HCT116 (cell line): Measurements from ENCODE around the gene RGMB. TPM values are rescaled to one million over a fixed set of nuclear protein-coding genes. Genes with fewer than 3 reads are reported as not detected.

ENCODE experiments used
- ATAC-seq: fragments of 200-7000 bp; cut with Tn5 transposase; 2 replicates; pipeline ENCODE4 v1.9.1; 2020; ENCODE audit warnings: mild to moderate bottlenecking, moderate library complexity
- BruUV-seq: library from RNA; stranded (reverse); fragments of 400-500 nt; replicated peaks from 2 replicates; lab custom pipeline; 2021; lab: Mats Ljungman, UMichigan
- CTCF ChIA-PET: fragments of 300-600 bp; sonication (Branson Sonifier 250); formaldehyde crosslinking; loops from one replicate; lab custom pipeline; 2021; ENCODE audit warnings: antibody characterized with exemption; lab: Charles Lee
- POLR2A ChIA-PET: fragments of 300-600, 350-600 bp; sonication (Branson Sonifier 250); formaldehyde crosslinking; loops from one replicate; lab custom pipeline; 2021; ENCODE audit warnings: antibody characterized with exemption; lab: Charles Lee
- RAD21 ChIA-PET, 2 experiments: fragments of 300-600 bp; sonication (Branson Sonifier 250); formaldehyde crosslinking; loops; one replicate each; lab custom pipeline; 2023; ENCODE audit warnings: low total read pairs in 2 of 2; ENCODE audit not compliant: uncharacterized antibody in 2 of 2, unreplicated experiment in 2 of 2, low non-redundant PET in 1 of 2; lab: Charles Lee
- DNase-seq: peaks from one replicate; pipeline ENCODE4 v3.0.0-alpha.2; 2010; ENCODE audit warnings: low read depth, low spot score
- H2AFZ ChIP-seq: fragments of 200-600 bp; shearing (Covaris generic), sonication (generic); 2 replicates; pipeline ENCODE4 v1.6.1; 2017; ENCODE audit warnings: low read depth, mixed run types, mixed read lengths, antibody characterized with exemption, low read length; ENCODE audit not compliant: poor library complexity, severe bottlenecking
- H3K27ac ChIP-seq: 2 replicates; pipeline ENCODE4 v1.5.1; 2012; ENCODE audit warnings: low read depth, low read length
- H3K27me3 ChIP-seq: fragments of 200-600 bp; sonication (generic); 2 replicates; pipeline ENCODE4 v1.6.1; 2016; ENCODE audit warnings: mixed run types, low read length, mixed read lengths; ENCODE audit not compliant: insufficient read depth
- H3K36me3 ChIP-seq, 2 experiments: fragments of 200-500 bp in 1 of 2; fragments of 200-600 bp in 1 of 2; sonication (Bioruptor generic) in 1 of 2; sonication (generic) in 1 of 2; 2 replicates each; pipeline versions ENCODE4 v1.5.1 to v1.6.1; 2014 to 2016; ENCODE audit warnings: low read length in 2 of 2, inconsistent platforms in 1 of 2, mixed read lengths in 1 of 2, mixed run types in 1 of 2; ENCODE audit not compliant: insufficient read depth in 2 of 2, control insufficient read depth in 1 of 2
- H3K4me1 ChIP-seq, 2 experiments: fragments of 200-600 bp in 1 of 2; sonication (generic) in 1 of 2; 2 replicates each; pipeline versions ENCODE4 v1.5.1 to v1.6.1; 2012 to 2017; ENCODE audit warnings: low read length in 2 of 2, inconsistent platforms in 1 of 2, mild to moderate bottlenecking in 1 of 2, mixed read lengths in 1 of 2, mixed run types in 1 of 2, moderate library complexity in 1 of 2; ENCODE audit not compliant: insufficient read depth in 2 of 2, control insufficient read depth in 1 of 2
- H3K4me2 ChIP-seq: fragments of 200-600 bp; sonication (generic); 2 replicates; pipeline ENCODE4 v1.6.1; 2017; ENCODE audit warnings: mixed run types, low read length, mixed read lengths
- H3K4me3 ChIP-seq, 2 experiments: fragments of 200-600 bp in 1 of 2; sonication (generic) in 1 of 2; replicated peaks in 1 of 2; 2 replicates each; pipeline ENCODE4 v1.5.1; 2011 to 2016; ENCODE audit warnings: low read length in 2 of 2, control low read depth in 1 of 2, low read depth in 1 of 2, mild to moderate bottlenecking in 1 of 2, mixed read lengths in 1 of 2, mixed run types in 1 of 2
- H3K79me2 ChIP-seq: fragments of 200-600 bp; sonication (generic); 2 replicates; pipeline ENCODE4 v1.6.1; 2017; ENCODE audit warnings: mild to moderate bottlenecking, mixed run types, low read length, moderate library complexity, mixed read lengths; ENCODE audit not compliant: insufficient read depth
- H3K9ac ChIP-seq: fragments of 200-600 bp; sonication (generic); 2 replicates; pipeline ENCODE4 v1.6.1; 2016; ENCODE audit warnings: low read length, mixed read lengths
- H3K9me2 ChIP-seq: fragments of 200-600 bp; sonication (generic), shearing (Covaris generic); 2 replicates; pipeline ENCODE4 v1.6.1; 2017; ENCODE audit warnings: mixed run types, mild to moderate bottlenecking, moderate library complexity; ENCODE audit not compliant: insufficient read depth
- H3K9me3 ChIP-seq, 2 experiments: fragments of 200-500 bp in 1 of 2; fragments of 200-600 bp in 1 of 2; sonication (Bioruptor generic) in 1 of 2; sonication (generic) in 1 of 2; 2 replicates each; pipeline ENCODE4 v1.6.1; 2014 to 2017; ENCODE audit warnings: low read length in 2 of 2, mixed read lengths in 2 of 2, inconsistent platforms in 1 of 2, low read depth in 1 of 2, mild to moderate bottlenecking in 1 of 2, mixed run types in 1 of 2, moderate library complexity in 1 of 2; ENCODE audit not compliant: control insufficient read depth in 1 of 2, insufficient read depth in 1 of 2
- H4K20me1 ChIP-seq: fragments of 200-600 bp; sonication (generic), shearing (Covaris generic); 2 replicates; pipeline ENCODE4 v1.6.1; 2017; ENCODE audit warnings: mixed run types, mild to moderate bottlenecking, moderate library complexity; ENCODE audit not compliant: insufficient read depth
- ELF1 ChIP-seq: IDR thresholded peaks from 2 replicates; pipeline ENCODE4 v1.6.1; 2012; ENCODE audit warnings: low read depth, borderline replicate concordance
- EZH2 ChIP-seq: fragments of 200-600 bp; sonication (generic); IDR thresholded peaks from 2 replicates; pipeline ENCODE4 v1.6.1; 2017; ENCODE audit warnings: antibody characterized with exemption, mixed run types
- FOSL1 ChIP-seq: IDR thresholded peaks from 2 replicates; pipeline ENCODE4 v1.6.1; 2012; ENCODE audit warnings: low read depth
- JUND ChIP-seq: IDR thresholded peaks from 2 replicates; pipeline ENCODE4 v1.6.1; 2012
- TCF7L2 ChIP-seq: IDR thresholded peaks from 2 replicates; pipeline ENCODE4 v1.7.0; 2011; ENCODE audit warnings: borderline replicate concordance, inconsistent platforms; ENCODE audit not compliant: insufficient read depth, insufficient read length; ENCODE audit errors: extremely low read depth
- ZFX ChIP-seq: fragments of 450-650 bp; IDR thresholded peaks from 2 replicates; pipeline ENCODE4 v1.6.1; 2017
- intact Hi-C: fragments of 100-400 bp; cut with micrococcal nuclease; formaldehyde crosslinking; loops from 2 replicates; pipeline ENCODE4 v1.10.0; 2022
- total RNA-seq: library from RNA; stranded (reverse); gene quantifications from one replicate; pipeline ENCODE4 v1.2.1, GENCODE V29; 2021; ENCODE audit not compliant: unreplicated experiment

Gene RGMB
- total RNA-seq, 1 experiment from 2014 or later: 18.3 TPM

DNA sequence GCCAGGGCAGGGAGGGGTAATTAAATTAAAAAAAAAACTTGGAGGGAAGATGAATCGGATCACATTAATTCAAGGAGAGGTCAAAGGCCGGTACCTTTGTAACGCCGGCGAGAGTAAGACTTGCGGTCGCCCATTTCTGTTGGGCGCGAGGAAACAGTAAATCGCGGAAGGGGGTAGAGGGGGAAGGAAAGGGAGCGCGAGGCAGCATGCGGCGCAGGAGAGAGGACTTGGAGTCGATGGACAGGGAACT is 324 bp upstream of the RGMB start:
- peaks cover 6% of the 10 kb centered on the region; the same call in 1 of the 2 replicates for H4K20me1 ChIP-seq
- POLR2A ChIA-PET: no interaction called here
- no peaks in the 10 kb centered on the region for H3K9me3 ChIP-seq
- ATAC-seq: no peak
- CTCF ChIA-PET: interaction anchor here (0.7 to 1.0 kb wide), 2 partner anchors 98 to 259 kb away, joined by 3 read pairs; no protein-coding TSS in a partner anchor
- peaks cover 40% of the 10 kb centered on the region for H3K79me2 ChIP-seq
- RAD21 ChIA-PET: interaction anchor here in 1 of 2 experiments (0.9 kb wide), 1 partner anchor 50 kb away, joined by 3 read pairs; no protein-coding TSS in a partner anchor
- H2AFZ ChIP-seq: peak overlapping the region; percentile 19
- no TSS peak for BruUV-seq
- peak; percentile 78 for TF ChIP-seq TCF7L2
- TF ChIP-seq FOSL1: no peak
- no peak for TF ChIP-seq JUND
- no peak for TF ChIP-seq ELF1
- H3K36me3 ChIP-seq: no peaks in the 10 kb centered on the region
- no peaks in the 10 kb centered on the region for H3K9me2 ChIP-seq
- H3K4me2 ChIP-seq: peak overlapping the region; percentile 90
- H3K4me3 ChIP-seq: peak overlapping the region; percentile 35 to 83
- H3K27me3 ChIP-seq: peaks cover 6% of the 10 kb centered on the region; the same call in 1 of the 2 replicates
- peak overlapping the region; percentile 61 for H3K27ac ChIP-seq
- no peak for DNase-seq
- peaks cover 19 to 58% of the 10 kb centered on the region in 2 experiments for H3K4me1 ChIP-seq
- H3K9ac ChIP-seq: peak overlapping the region; percentile 80
- intact Hi-C loops: loop anchor here (2.0 kb wide), 1 partner anchor 1590 kb away; the partner anchor contains the start of gene RIOK2

DNA sequence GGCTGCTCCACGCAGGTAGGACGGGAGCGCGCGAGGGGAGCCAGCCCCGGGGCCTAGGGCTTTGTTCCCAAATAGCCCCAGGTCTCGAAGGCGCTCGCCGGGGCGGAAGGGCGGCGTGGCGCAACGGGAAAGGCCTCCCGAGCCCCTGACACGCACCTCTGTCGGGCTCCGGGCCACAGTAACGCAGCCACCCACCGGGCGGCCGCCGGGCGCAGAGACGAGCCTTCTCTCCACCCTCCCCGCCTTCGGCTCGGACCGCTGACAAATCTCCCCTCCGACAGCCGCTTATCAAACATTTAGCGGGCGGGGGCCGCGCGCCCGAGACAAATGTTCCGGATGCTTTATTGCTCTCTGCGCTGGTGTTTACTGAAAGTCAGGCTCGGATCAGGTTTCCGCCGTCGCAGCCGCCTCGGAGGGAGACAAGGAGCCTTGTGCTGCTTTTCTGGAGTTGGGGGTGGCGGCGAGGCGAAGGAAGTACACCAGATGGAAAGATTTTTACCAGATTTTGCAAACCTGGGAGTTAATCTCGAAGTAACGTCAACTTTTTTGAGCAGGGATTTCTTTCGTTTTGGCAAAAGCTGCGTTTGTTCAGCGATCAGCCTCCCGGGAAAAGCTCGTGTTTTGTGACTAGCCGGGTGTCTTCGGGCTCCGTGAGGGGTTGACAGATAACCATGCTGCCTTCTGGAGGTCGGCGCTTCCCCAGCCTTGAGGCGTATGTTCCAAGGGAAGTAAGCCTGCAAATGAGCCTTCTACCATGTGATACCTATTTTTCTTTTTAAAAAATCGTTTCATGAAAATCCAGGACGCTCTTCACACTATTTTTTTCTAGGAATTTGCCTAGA is 950 bp downstream of the RGMB start:
- POLR2A ChIA-PET: no interaction called here
- no peak overlapping the region for H2AFZ ChIP-seq
- H3K9ac ChIP-seq: peak overlapping the region; percentile 80
- intact Hi-C loops: no loop called here
- H3K36me3 ChIP-seq: no peaks in the 10 kb centered on the region; a peak in 1 of 4 replicates
- TF ChIP-seq ZFX: peak; percentile 70; the same call in 1 of the 2 replicates
- no peak for TF ChIP-seq FOSL1
- no peak for TF ChIP-seq EZH2
- TF ChIP-seq, all 23 proteins: peak for 1
- H3K9me3 ChIP-seq: no peaks in the 10 kb centered on the region
- BruUV-seq: no TSS peak
- DNase-seq: no peak
- peaks cover 19 to 45% of the 10 kb centered on the region in 2 experiments for H3K4me1 ChIP-seq
- CTCF ChIA-PET: no interaction called here
- peaks cover 6% of the 10 kb centered on the region; the same call in 1 of the 2 replicates for H4K20me1 ChIP-seq
- peaks cover 52% of the 10 kb centered on the region for H3K79me2 ChIP-seq
- peaks cover 6% of the 10 kb centered on the region; the same call in 1 of the 2 replicates for H3K27me3 ChIP-seq
- peak; percentile 20 for ATAC-seq
- RAD21 ChIA-PET: no interaction called here
- H3K4me3 ChIP-seq: peak overlapping the region; percentile 70 to 83
- peak overlapping the region; percentile 90 for H3K4me2 ChIP-seq
- H3K9me2 ChIP-seq: no peaks in the 10 kb centered on the region
- peak overlapping the region; percentile 87 for H3K27ac ChIP-seq
